GM23248 (cell line): Measurements from ENCODE around the gene GLRX5. TPM values are rescaled to one million over a fixed set of nuclear protein-coding genes. Genes with fewer than 3 reads are reported as not detected.

Experiments
- DNase-seq: peaks from one replicate; pipeline ENCODE4 v3.0.0-alpha.2; 2015
- H2AFZ ChIP-seq: fragments of 200-600 bp; sonication (generic); 2 replicates; pipeline ENCODE4 v1.6.1; 2016; ENCODE audit warnings: antibody characterized with exemption
- H3F3A ChIP-seq: fragments of 200-600 bp; sonication (generic); 2 replicates; pipeline ENCODE4 v1.6.1; 2016; ENCODE audit warnings: mild to moderate bottlenecking, antibody characterized with exemption, mixed run types; ENCODE audit not compliant: insufficient read depth
- H3K27ac ChIP-seq: fragments of 200-600 bp; sonication (generic); 2 replicates; pipeline ENCODE4 v1.5.1; 2016; ENCODE audit warnings: mild to moderate bottlenecking
- H3K27me3 ChIP-seq: fragments of 200-600 bp; sonication (generic); replicated peaks from 2 replicates; pipeline ENCODE4 v1.6.1; 2016; ENCODE audit warnings: mild to moderate bottlenecking; ENCODE audit not compliant: insufficient read depth
- H3K36me3 ChIP-seq: fragments of 200-600 bp; sonication (generic); 2 replicates; pipeline ENCODE4 v1.6.1; 2016; ENCODE audit warnings: low read depth, mild to moderate bottlenecking
- H3K4me1 ChIP-seq: fragments of 200-600 bp; sonication (generic); 2 replicates; pipeline ENCODE4 v1.6.1; 2016; ENCODE audit warnings: mild to moderate bottlenecking; ENCODE audit not compliant: insufficient read depth
- H3K4me2 ChIP-seq: fragments of 200-600 bp; sonication (generic); one replicate; pipeline ENCODE4 v1.6.1; 2016; ENCODE audit warnings: mild to moderate bottlenecking; ENCODE audit not compliant: unreplicated experiment
- H3K4me3 ChIP-seq: fragments of 200-600 bp; sonication (generic); 2 replicates; pipeline ENCODE4 v1.5.1; 2016; ENCODE audit warnings: mild to moderate bottlenecking
- H3K79me2 ChIP-seq: fragments of 200-600 bp; sonication (generic); 2 replicates; pipeline ENCODE4 v1.6.1; 2016; ENCODE audit warnings: mild to moderate bottlenecking; ENCODE audit not compliant: insufficient read depth
- H3K9ac ChIP-seq: fragments of 200-600 bp; sonication (generic); 2 replicates; pipeline ENCODE4 v1.6.1; 2016; ENCODE audit warnings: mild to moderate bottlenecking
- H3K9me2 ChIP-seq: fragments of 200-600 bp; sonication (generic); 2 replicates; pipeline ENCODE4 v1.6.1; 2016; ENCODE audit warnings: mixed run types, mild to moderate bottlenecking, moderate library complexity; ENCODE audit not compliant: insufficient read depth
- H3K9me3 ChIP-seq: fragments of 200-600 bp; sonication (generic); one replicate; pipeline ENCODE4 v1.6.1; 2017; ENCODE audit warnings: low read depth
- H4K20me1 ChIP-seq: fragments of 200-600 bp; sonication (generic); 2 replicates; pipeline ENCODE4 v1.6.0; 2016; ENCODE audit not compliant: insufficient read depth
- EZH2 ChIP-seq: fragments of 200-600 bp; sonication (generic); IDR thresholded peaks from 2 replicates; pipeline ENCODE4 v1.6.1; 2018; ENCODE audit warnings: antibody characterized with exemption, mild to moderate bottlenecking; ENCODE audit not compliant: insufficient read depth, poor library complexity, severe bottlenecking
- EZH2phosphoT487 ChIP-seq: fragments of 200-600 bp; sonication (generic); IDR thresholded peaks from 2 replicates; pipeline ENCODE4 v1.6.1; 2018; ENCODE audit warnings: antibody characterized with exemption, moderate library complexity, mild to moderate bottlenecking, low read depth; ENCODE audit not compliant: insufficient read depth
- WGBS, 2 experiments: methylation state at CpG; one replicate each; pipeline ENCODE4 v1.1.6; 2015 to 2017; ENCODE audit warnings: low lambda C conversion rate in 2 of 2, low coverage in 1 of 2; ENCODE audit errors: missing lambda C conversion rate in 2 of 2; 5-methylcytosine and 5-hydroxymethylcytosine counted together
- in situ Hi-C: fragments of 300-500 bp; cut with MboI; formaldehyde crosslinking; loops from 2 replicates; pipeline ENCODE4 v1.15.0; 2020
- polyA plus RNA-seq: library from polyadenylated mRNA; unstranded; fragments of >200 nt; fragmentation: Nextera tagmentation; extraction: Ambion mirVana; gene quantifications from 2 replicates; pipeline ENCODE4 v1.2.1, GENCODE V29; 2016
- total RNA-seq: library from RNA; depleted of rRNA; stranded (reverse); fragments of >200 nt; shearing (Covaris generic); gene quantifications from 2 replicates; pipeline ENCODE4 v1.2.3, GENCODE V29; 2014

The GLRX5 gene
- total and polyA plus RNA-seq, 2 experiments from 2014 or later, result 38.6 to 48.7 TPM

GRCh38 chr14:95495076-95495475, 39.8 kb upstream of the GLRX5 start:
- Histone ChIP-seq H3K9me3 (no peaks in the 10 kb centered on the region), H3K27me3 (no peaks in the 10 kb centered on the region), H3K4me2 (no peak overlapping the region), H4K20me1 (no peaks in the 10 kb centered on the region), H3K79me2 (no peaks in the 10 kb centered on the region), H3K27ac (no peak overlapping the region), H2AFZ (no peak overlapping the region), H3K9ac (no peak overlapping the region), H3F3A (no peaks in the 10 kb centered on the region), H3K9me2 (no peaks in the 10 kb centered on the region), H3K4me1 (peaks cover 17% of the 10 kb centered on the region), H3K4me3 (no peak overlapping the region), H3K36me3 (no peaks in the 10 kb centered on the region)
- TF ChIP-seq EZH2phosphoT487 (no peak), EZH2 (no peak)
- WGBS, 2 experiments, result 87 to 95% methylated on average over 2 to 3 of the region's 3 CpGs
- no peak for DNase-seq
- in situ Hi-C loops, result no loop called here

- DNase-seq, result no peak
- no peaks in the 10 kb centered on the region for H3K9me2 ChIP-seq
- no peaks in the 10 kb centered on the region; the same call in 1 of the 2 replicates for H3F3A ChIP-seq
- H3K4me1 ChIP-seq, result peaks cover 20% of the 10 kb centered on the region
- no peak overlapping the region for H3K9ac ChIP-seq
- H3K27ac ChIP-seq, result no peak overlapping the region
- H3K4me2 ChIP-seq, result peak overlapping the region; percentile 1
- in situ Hi-C loops, result no loop called here
- no peak overlapping the region for H3K4me3 ChIP-seq
- H3K27me3 ChIP-seq, result no peaks in the 10 kb centered on the region
- H3K36me3 ChIP-seq, result no peaks in the 10 kb centered on the region
- 80 to 89% methylated on average over 8 of the region's 8 CpGs for WGBS, 2 experiments
- TF ChIP-seq EZH2phosphoT487 (no peak), EZH2 (no peak)
- no peaks in the 10 kb centered on the region for H4K20me1 ChIP-seq
- H3K9me3 ChIP-seq, result no peaks in the 10 kb centered on the region
- no peak overlapping the region for H2AFZ ChIP-seq
- H3K79me2 ChIP-seq, result no peaks in the 10 kb centered on the region
These were observed 39.3 kb upstream of the GLRX5 start for GRCh38 chr14:95495538-95496025.

DNA sequence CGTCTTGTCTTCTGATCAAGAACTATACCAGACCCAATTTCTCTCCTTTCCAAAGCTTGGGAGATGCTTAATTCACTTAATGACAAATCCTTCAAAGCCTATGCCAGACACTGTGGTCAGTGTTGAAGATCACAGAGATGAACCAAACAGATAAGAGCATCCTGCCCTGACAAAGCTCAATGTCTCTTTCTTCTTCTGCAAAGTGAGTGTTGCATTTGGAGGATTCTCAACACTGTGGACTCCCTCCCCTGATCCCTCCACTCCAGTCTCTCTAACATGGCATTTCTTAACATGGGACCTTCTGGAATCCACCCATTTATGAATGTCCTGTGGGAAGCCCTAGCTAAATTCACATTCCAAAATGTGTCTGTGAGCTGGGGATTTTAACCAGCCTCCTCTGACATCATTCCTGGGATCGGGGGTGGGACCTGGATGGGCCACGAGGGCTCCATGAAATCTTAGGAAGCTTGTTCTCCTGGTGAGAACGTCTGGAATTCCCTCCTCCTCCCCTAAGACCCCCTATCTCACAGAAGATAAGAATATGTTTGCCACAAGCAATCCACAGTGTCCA, 38.7 kb upstream of the GLRX5 start:
- in situ Hi-C loops, result no loop called here
- Histone ChIP-seq H3K9me3 (no peaks in the 10 kb centered on the region), H3K9me2 (no peaks in the 10 kb centered on the region), H3K9ac (no peak overlapping the region), H3K79me2 (no peaks in the 10 kb centered on the region), H3K4me3 (no peak overlapping the region), H3K27me3 (no peaks in the 10 kb centered on the region), H3K4me2 (peak overlapping the region; percentile 1), H3K4me1 (peaks cover 22% of the 10 kb centered on the region), H3K27ac (no peak overlapping the region), H3F3A (no peaks in the 10 kb centered on the region; the same call in 1 of the 2 replicates), H2AFZ (no peak overlapping the region), H4K20me1 (no peaks in the 10 kb centered on the region), H3K36me3 (no peaks in the 10 kb centered on the region)
- TF ChIP-seq EZH2 (no peak), EZH2phosphoT487 (no peak)
- DNase-seq, result peak; percentile 42
- WGBS, 2 experiments, result 16 to 25% methylated on average over 4 of the region's 4 CpGs

GRCh38 chr14:95496690-95497259, 38.1 kb upstream of the GLRX5 start:
- Histone ChIP-seq H3F3A (no peaks in the 10 kb centered on the region; the same call in 1 of the 2 replicates), H3K36me3 (no peaks in the 10 kb centered on the region), H4K20me1 (no peaks in the 10 kb centered on the region), H3K9me2 (no peaks in the 10 kb centered on the region), H3K27ac (no peak overlapping the region), H3K4me3 (no peak overlapping the region), H3K9me3 (no peaks in the 10 kb centered on the region), H3K79me2 (no peaks in the 10 kb centered on the region), H3K9ac (no peak overlapping the region), H3K4me2 (no peak overlapping the region), H2AFZ (no peak overlapping the region), H3K4me1 (peaks cover 23% of the 10 kb centered on the region), H3K27me3 (no peaks in the 10 kb centered on the region)
- DNase-seq, result no peak
- in situ Hi-C loops, result no loop called here
- no peak for TF ChIP-seq EZH2phosphoT487
- no peak for TF ChIP-seq EZH2
- WGBS, 2 experiments, result 10 to 21% methylated on average over 4 of the region's 4 CpGs
